Measurements from ENCODE around the gene FERMT2. TPM values are rescaled to one million over a fixed set of nuclear protein-coding genes. Genes with fewer than 3 reads are reported as not detected.
A peak's percentile ranks its signal among the peaks of the same experiment; 100 is the strongest.
"Not testable (repeated sequence)": the region's sequence is repeated elsewhere in the genome, so short reads cannot be mapped to it uniquely, and the experiment has no call there.

FERMT2 gene
- total and polyA plus RNA-seq, 2 donors from 2014 or later = 46.2 to 78.2 TPM

- peak overlapping the region in 1 of 2 donors; percentile 8 for H3K27ac ChIP-seq (ENCODE audit: low read depth in 2 of 2, low read length in 2 of 2)
- DNase-seq = no peak
- no peak for FAIRE-seq
These were observed 26.8 kb downstream of the FERMT2 start for GRCh38 chr14:52923902-52924575.

GRCh38 chr14:52922656-52923055 lies 28.2 kb downstream of the FERMT2 start:
- TF ChIP-seq CTCF (IDR thresholded peaks at IDR 0.05; ENCODE audit: borderline replicate concordance, extremely low read depth, insufficient read depth) = no peak
- Histone ChIP-seq H3K4me1 (ENCODE audit: control insufficient read depth in 2 of 3, insufficient read depth in 2 of 3, low read depth in 1 of 3, low read length in 3 of 3) (peaks cover 5 to 62% (median 35%) of the 10 kb centered on the region in 3 donors), H3K27ac (ENCODE audit: low read depth in 2 of 2, low read length in 2 of 2) (peak overlapping the region; percentile 59 to 71), H3K9me3 (ENCODE audit: control insufficient read depth in 2 of 3, insufficient read depth in 1 of 3, low read length in 3 of 3) (no peaks in the 10 kb centered on the region), H3K36me3 (ENCODE audit: control insufficient read depth in 2 of 3, insufficient read depth in 3 of 3, low read length in 3 of 3) (peaks cover 0 to under 1% (median 0%) of the 10 kb centered on the region in 3 donors), H3K4me3 (ENCODE audit: low read length in 3 of 3) (no peak overlapping the region), H3K9ac (ENCODE audit: low read length in 3 of 3) (no peak overlapping the region), H3K27me3 (ENCODE audit: control insufficient read depth, insufficient read depth, low read length) (no peaks in the 10 kb centered on the region)
- FAIRE-seq = no peak
- intact Hi-C loops (cut with DNase I) = no loop called here
- peak in 2 of 5 donors; percentile 68 to 73 for DNase-seq

More at GRCh38 chr14:52923902-52924575, 26.8 kb downstream of the FERMT2 start:
- intact Hi-C loops (cut with DNase I) = no loop called here
- Histone ChIP-seq H3K27me3 (ENCODE audit: control insufficient read depth, insufficient read depth, low read length) (no peaks in the 10 kb centered on the region), H3K4me3 (ENCODE audit: low read length in 3 of 3) (no peak overlapping the region), H3K4me1 (ENCODE audit: control insufficient read depth in 2 of 3, insufficient read depth in 2 of 3, low read depth in 1 of 3, low read length in 3 of 3) (peaks cover 5 to 60% (median 32%) of the 10 kb centered on the region in 3 donors), H3K9me3 (ENCODE audit: control insufficient read depth in 2 of 3, insufficient read depth in 1 of 3, low read length in 3 of 3) (no peaks in the 10 kb centered on the region), H3K9ac (ENCODE audit: low read length in 3 of 3) (no peak overlapping the region), H3K36me3 (ENCODE audit: control insufficient read depth in 2 of 3, insufficient read depth in 3 of 3, low read length in 3 of 3) (no peaks in the 10 kb centered on the region)
- TF ChIP-seq CTCF (IDR thresholded peaks at IDR 0.05; ENCODE audit: borderline replicate concordance, extremely low read depth, insufficient read depth) = peak; percentile 7

GRCh38 chr14:52922059-52922458 lies 28.8 kb downstream of the FERMT2 start:
- H3K4me1 ChIP-seq (ENCODE audit: control insufficient read depth in 2 of 3, insufficient read depth in 2 of 3, low read depth in 1 of 3, low read length in 3 of 3) = peaks cover 5 to 64% (median 34%) of the 10 kb centered on the region in 3 donors
- H3K9ac ChIP-seq (ENCODE audit: low read length in 3 of 3) = no peak overlapping the region
- no peak for TF ChIP-seq CTCF (IDR thresholded peaks at IDR 0.05; ENCODE audit: borderline replicate concordance, extremely low read depth, insufficient read depth)
- intact Hi-C loops (cut with DNase I) = no loop called here
- FAIRE-seq (no peak), DNase-seq (peak in 1 of 5 donors; percentile 24)
- H3K27me3 ChIP-seq (ENCODE audit: control insufficient read depth, insufficient read depth, low read length) = no peaks in the 10 kb centered on the region
- no peaks in the 10 kb centered on the region for H3K9me3 ChIP-seq (ENCODE audit: control insufficient read depth in 2 of 3, insufficient read depth in 1 of 3, low read length in 3 of 3)
- peak overlapping the region; percentile 59 to 71 for H3K27ac ChIP-seq (ENCODE audit: low read depth in 2 of 2, low read length in 2 of 2)
- H3K36me3 ChIP-seq (ENCODE audit: control insufficient read depth in 2 of 3, insufficient read depth in 3 of 3, low read length in 3 of 3) = peaks cover 0 to 3% (median under 1%) of the 10 kb centered on the region in 3 donors
- peak overlapping the region in 1 of 3 donors; percentile 26 for H3K4me3 ChIP-seq (ENCODE audit: low read length in 3 of 3)

GRCh38 chr14:52920411-52920810 lies 30.4 kb downstream of the FERMT2 start:
- H3K9me3 ChIP-seq (ENCODE audit: control insufficient read depth in 2 of 3, insufficient read depth in 1 of 3, low read length in 3 of 3); H3K36me3 ChIP-seq (ENCODE audit: control insufficient read depth in 2 of 3, insufficient read depth in 3 of 3, low read length in 3 of 3); H3K27me3 ChIP-seq (ENCODE audit: control insufficient read depth, insufficient read depth, low read length); intact Hi-C loops (cut with DNase I); FAIRE-seq; H3K4me3 ChIP-seq (ENCODE audit: low read length in 3 of 3); H3K9ac ChIP-seq (ENCODE audit: low read length in 3 of 3): not testable (repeated sequence)
- H3K4me1 ChIP-seq (ENCODE audit: control insufficient read depth in 2 of 3, insufficient read depth in 2 of 3, low read depth in 1 of 3, low read length in 3 of 3) = peaks cover 5 to 60% (median 34%) of the 10 kb centered on the region in 3 donors
- peak in 1 of 5 donors; percentile 33 for DNase-seq
- H3K27ac ChIP-seq (ENCODE audit: low read depth in 2 of 2, low read length in 2 of 2) = peak overlapping the region; percentile 33 to 85

Measured in kidney (tissue), 14 donors.